Effector memory CD8-positive, alpha-beta T cell (primary cell): ENCODE results near the gene ELAVL2.

Source experiments
- ATAC-seq: fragments of 150-1000 bp; cut with Tn5 transposase; replicated peaks from 2 replicates; pipeline ENCODE4 v1.10.0; 2021; ENCODE audit warnings: mild to moderate bottlenecking, moderate library complexity
- DNase-seq, 3 experiments: peaks; one replicate each; pipeline ENCODE4 v3.0.0; 2021
- H3K27ac Mint-ChIP-seq, 2 donors: one replicate each; pipeline ENCODE4 v1.8.0; 2022; ENCODE audit warnings: mild to moderate bottlenecking in 2 of 2, mixed read lengths in 2 of 2, moderate library complexity in 2 of 2
- H3K27me3 Mint-ChIP-seq, 2 donors: one replicate each; pipeline ENCODE4 v1.8.0; 2022; ENCODE audit warnings: mixed read lengths in 2 of 2
- H3K36me3 Mint-ChIP-seq: one replicate; pipeline ENCODE4 v1.8.0; 2022; ENCODE audit warnings: mild to moderate bottlenecking, moderate library complexity, mixed read lengths; ENCODE audit not compliant: insufficient read depth
- H3K4me1 Mint-ChIP-seq, 2 donors: one replicate each; pipeline ENCODE4 v1.8.0; 2022; ENCODE audit warnings: low read depth in 2 of 2, mixed read lengths in 2 of 2
- H3K4me3 Mint-ChIP-seq, 2 donors: one replicate each; pipeline ENCODE4 v1.8.0; 2022; ENCODE audit warnings: mild to moderate bottlenecking in 2 of 2, mixed read lengths in 2 of 2, moderate library complexity in 2 of 2
- H3K9me3 Mint-ChIP-seq, 2 donors: one replicate each; pipeline ENCODE4 v1.8.0; 2022; ENCODE audit warnings: mixed read lengths in 2 of 2

The ELAVL2 gene

DNA sequence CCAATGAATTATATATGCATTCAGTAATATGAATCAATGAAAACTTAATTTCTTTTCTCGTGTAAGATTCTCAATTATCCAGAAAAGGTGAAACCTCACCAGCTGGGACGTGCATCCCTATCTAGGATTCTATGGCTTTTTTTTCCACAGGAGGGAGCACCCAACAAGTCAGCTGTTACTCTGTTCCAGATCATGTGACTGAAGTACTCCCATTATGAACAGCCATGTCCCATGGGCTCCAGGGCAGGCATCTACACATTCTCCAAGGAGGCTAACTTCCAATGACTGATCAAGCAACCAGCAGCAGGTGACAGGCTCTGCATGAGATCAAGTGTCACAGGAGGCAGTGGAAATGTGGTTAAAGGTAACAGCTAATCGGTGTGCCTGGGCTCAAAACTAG, 118.8 kb downstream of the ELAVL2 start:
- Mint-ChIP-seq H3K4me3 (no peak overlapping the region), H3K4me1 (no peaks in the 10 kb centered on the region), H3K27me3 (no peaks in the 10 kb centered on the region), H3K9me3 (peaks cover 2 to 20% of the 10 kb centered on the region in 2 donors), H3K36me3 (no peaks in the 10 kb centered on the region), H3K27ac (no peak overlapping the region)
- DNase-seq (no peak), ATAC-seq (no peak)

DNA sequence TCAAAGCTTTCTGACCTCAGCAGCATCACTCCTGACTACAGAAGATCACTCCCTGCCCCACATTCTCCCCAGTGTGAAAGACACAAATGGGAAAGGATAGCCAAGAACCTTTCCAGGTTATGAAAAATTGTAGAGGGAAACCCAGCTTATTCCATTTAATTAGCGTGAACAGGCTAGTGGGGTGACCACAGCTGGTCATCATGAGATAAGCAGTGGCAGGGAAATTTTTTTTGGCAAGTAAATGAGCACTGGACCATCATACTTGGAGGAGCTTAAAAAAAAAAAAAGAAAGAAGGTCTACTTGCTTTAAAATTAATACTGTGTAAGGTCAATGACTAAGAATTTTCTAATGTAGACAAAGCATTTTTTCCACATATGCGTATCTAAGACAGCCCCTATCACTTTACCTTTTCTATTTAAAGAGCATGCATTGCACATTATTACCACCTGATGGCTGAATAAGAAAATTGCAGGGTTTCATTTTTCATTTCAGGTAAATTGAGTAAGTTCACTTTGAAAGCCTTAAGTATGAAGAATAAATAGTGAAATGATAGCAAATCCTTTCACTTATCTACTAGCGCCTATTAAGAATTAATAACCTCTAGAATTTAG, 123.6 kb downstream of the ELAVL2 start:
- Mint-ChIP-seq H3K36me3 (no peaks in the 10 kb centered on the region), H3K27ac (no peak overlapping the region), H3K27me3 (no peaks in the 10 kb centered on the region), H3K4me1 (no peaks in the 10 kb centered on the region), H3K9me3 (peaks cover 2 to 7% of the 10 kb centered on the region in 2 donors), H3K4me3 (no peak overlapping the region)
- no peak for ATAC-seq
- DNase-seq, result no peak

DNA sequence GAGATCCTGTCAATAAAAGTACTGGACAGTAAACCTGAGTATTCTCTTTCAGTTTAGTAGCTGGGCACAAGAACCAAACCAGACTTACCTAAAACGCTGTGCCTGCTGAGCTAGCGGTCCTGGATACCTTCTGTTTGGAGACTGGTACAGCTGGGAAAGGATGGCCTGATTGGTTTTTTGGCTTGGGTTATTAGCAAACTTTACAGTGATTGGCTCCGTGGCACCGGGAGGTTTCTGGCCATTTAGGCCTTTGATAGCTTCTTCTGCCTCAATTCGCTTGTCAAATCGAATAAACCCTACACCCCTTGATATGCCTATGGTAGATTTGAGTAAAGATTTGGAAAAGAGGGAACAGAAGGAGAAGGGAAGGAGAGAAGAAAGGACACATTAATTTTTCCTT, 124.7 kb downstream of the ELAVL2 start:
- no peak overlapping the region for H3K4me3 Mint-ChIP-seq

DNA sequence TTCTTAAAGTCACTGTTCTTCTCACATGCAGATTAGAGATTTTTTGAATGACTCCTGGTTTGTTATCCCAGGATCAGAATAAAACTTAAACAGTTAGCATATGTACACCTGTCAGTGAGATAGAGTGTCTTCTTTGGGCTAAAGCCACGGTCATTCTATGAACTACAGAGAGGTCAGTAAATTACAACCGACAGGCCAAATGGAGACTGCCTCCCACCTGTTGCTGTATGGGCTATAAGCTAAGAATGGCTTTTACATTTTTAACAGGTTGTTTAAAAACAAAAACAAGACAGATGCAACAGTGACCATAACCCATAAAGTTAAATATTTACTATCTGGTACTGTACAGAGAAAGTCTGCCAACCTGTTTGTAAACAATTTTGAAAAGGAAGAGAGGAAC, 125.7 kb downstream of the ELAVL2 start:
- no peaks in the 10 kb centered on the region for H3K36me3 Mint-ChIP-seq
- H3K27me3 Mint-ChIP-seq, result no peaks in the 10 kb centered on the region
- DNase-seq (no peak), ATAC-seq (no peak)
- no peak overlapping the region for H3K4me3 Mint-ChIP-seq
- H3K4me1 Mint-ChIP-seq, result no peaks in the 10 kb centered on the region
- peaks cover 0 to 5% of the 10 kb centered on the region in 2 donors for H3K9me3 Mint-ChIP-seq
- no peak overlapping the region for H3K27ac Mint-ChIP-seq

More for the DNA sequence above, 124.7 kb downstream of the ELAVL2 start:
- peaks cover 2 to 3% of the 10 kb centered on the region in 2 donors for H3K9me3 Mint-ChIP-seq
- no peak for DNase-seq
- no peak overlapping the region for H3K27ac Mint-ChIP-seq
- no peaks in the 10 kb centered on the region for H3K36me3 Mint-ChIP-seq
- ATAC-seq, result no peak
- H3K27me3 Mint-ChIP-seq, result no peaks in the 10 kb centered on the region
- H3K4me1 Mint-ChIP-seq, result no peaks in the 10 kb centered on the region

DNA sequence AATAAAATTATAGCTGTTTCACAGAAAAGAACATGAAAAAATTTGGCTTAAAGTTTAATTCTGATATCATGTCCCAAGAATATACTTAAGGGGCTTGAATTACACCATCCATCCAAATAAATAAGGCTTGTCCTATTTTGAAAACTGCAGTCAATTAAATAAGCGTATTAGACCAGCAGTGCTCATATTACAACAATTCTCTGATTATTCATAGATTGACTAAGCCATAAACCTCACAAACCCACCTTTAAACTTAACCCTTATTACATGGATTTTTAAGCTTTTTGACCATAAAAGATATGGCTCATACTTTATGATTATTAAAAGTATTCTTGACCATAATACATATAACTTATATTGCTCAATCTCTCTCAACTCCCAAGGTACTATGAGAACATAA, 127.9 kb downstream of the ELAVL2 start:
- no peak overlapping the region for H3K4me3 Mint-ChIP-seq
- H3K36me3 Mint-ChIP-seq, result no peaks in the 10 kb centered on the region
- H3K9me3 Mint-ChIP-seq, result peaks cover 0 to 3% of the 10 kb centered on the region in 2 donors
- H3K27ac Mint-ChIP-seq, result no peak overlapping the region
- no peak for ATAC-seq
- H3K4me1 Mint-ChIP-seq, result no peaks in the 10 kb centered on the region
- H3K27me3 Mint-ChIP-seq, result no peaks in the 10 kb centered on the region
- no peak for DNase-seq

DNA sequence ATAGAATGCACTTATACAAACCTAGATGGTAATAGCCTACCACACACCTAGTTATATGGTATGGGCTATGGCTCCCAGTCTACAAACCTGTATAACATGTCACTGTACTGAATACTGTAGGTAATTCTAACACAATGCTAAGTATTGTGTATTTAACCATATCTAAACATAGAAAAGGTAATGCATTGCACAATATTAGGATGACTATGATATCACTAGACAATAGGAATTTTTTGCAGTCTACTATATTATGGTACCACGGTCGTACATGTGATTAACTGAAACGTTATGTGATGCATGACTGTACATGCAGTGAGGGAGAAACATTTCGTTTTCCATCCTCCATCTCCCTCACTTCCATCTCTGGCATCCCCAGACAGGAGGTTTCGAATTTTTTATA, 130.5 kb downstream of the ELAVL2 start:
- no peak overlapping the region for H3K4me3 Mint-ChIP-seq
- peaks cover 0 to 3% of the 10 kb centered on the region in 2 donors for H3K9me3 Mint-ChIP-seq
- no peaks in the 10 kb centered on the region for H3K27me3 Mint-ChIP-seq
- H3K27ac Mint-ChIP-seq, result no peak overlapping the region
- ATAC-seq (no peak), DNase-seq (no peak)
- no peaks in the 10 kb centered on the region for H3K4me1 Mint-ChIP-seq
- H3K36me3 Mint-ChIP-seq, result no peaks in the 10 kb centered on the region

DNA sequence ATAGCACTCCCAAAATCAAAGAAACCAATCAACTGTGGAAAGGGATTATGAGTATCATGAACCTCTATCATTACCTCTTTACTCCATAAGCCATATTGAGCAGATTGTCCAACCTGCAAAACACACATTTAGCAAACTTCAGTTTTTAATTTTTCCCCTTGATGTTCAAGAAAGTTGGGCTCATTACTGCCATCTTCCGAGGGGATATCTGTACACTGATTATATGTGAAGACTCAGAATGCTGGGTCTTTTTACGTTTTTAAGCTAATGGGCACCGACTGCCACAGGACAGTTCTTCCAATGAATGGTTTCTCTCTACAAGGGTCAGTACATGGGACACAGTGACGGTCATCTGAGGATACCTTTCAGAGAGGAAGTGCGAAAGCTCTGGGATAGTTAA, 132.7 kb downstream of the ELAVL2 start:
- no peak for ATAC-seq
- no peak for DNase-seq
- no peaks in the 10 kb centered on the region for H3K27me3 Mint-ChIP-seq
- H3K27ac Mint-ChIP-seq, result no peak overlapping the region
- H3K9me3 Mint-ChIP-seq, result peaks cover 0 to 3% of the 10 kb centered on the region in 2 donors
- no peaks in the 10 kb centered on the region for H3K4me1 Mint-ChIP-seq
- H3K4me3 Mint-ChIP-seq, result no peak overlapping the region
- no peaks in the 10 kb centered on the region for H3K36me3 Mint-ChIP-seq

DNA sequence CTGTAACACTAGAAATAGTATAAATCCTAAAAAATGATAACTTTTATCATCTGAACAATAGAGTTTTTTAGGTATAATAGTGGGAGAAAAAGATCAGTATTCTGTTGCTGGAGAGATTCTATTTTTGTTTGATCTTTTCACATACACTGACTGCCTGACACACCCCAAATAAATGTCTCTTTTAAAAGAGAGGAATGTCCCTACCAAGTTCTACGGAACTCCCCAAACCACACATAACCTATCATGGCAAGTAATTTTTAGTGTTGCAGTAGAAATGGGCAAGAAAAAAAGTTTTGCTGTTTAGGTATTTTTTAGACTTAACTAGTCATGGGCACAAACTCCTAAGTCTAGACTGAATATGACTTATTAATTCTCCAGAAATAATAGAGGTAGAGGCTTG, 139.1 kb downstream of the ELAVL2 start:
- H3K9me3 Mint-ChIP-seq, result peaks cover 0 to 4% of the 10 kb centered on the region in 2 donors
- no peaks in the 10 kb centered on the region for H3K4me1 Mint-ChIP-seq
- H3K27ac Mint-ChIP-seq, result no peak overlapping the region
- no peaks in the 10 kb centered on the region for H3K27me3 Mint-ChIP-seq
- ATAC-seq (no peak), DNase-seq (no peak)
- no peaks in the 10 kb centered on the region for H3K36me3 Mint-ChIP-seq
- no peak overlapping the region for H3K4me3 Mint-ChIP-seq

DNA sequence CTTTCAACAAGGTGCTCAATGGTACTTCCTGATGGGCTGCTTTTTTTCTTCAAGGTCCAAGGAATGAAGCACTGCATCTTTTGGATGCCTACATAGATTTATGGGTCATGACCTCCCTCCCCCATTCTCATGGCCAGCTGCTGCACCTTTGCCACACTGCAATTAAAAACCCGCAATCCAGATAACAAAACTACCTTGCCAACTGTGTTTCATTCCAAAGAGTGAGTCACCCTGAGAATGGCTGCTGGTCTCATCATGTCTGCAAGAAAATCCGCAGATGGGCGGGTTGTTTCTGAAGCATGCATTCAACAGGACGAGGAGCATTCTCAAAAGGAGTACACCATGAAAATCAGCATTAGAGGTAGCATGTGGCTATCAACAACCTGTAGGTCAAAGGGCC, 139.8 kb downstream of the ELAVL2 start:
- ATAC-seq, result no peak
- no peak for DNase-seq
- Mint-ChIP-seq H3K36me3 (no peaks in the 10 kb centered on the region), H3K4me1 (no peaks in the 10 kb centered on the region), H3K4me3 (no peak overlapping the region), H3K27ac (no peak overlapping the region), H3K27me3 (no peaks in the 10 kb centered on the region), H3K9me3 (peaks cover 0 to 11% of the 10 kb centered on the region in 2 donors)

DNA sequence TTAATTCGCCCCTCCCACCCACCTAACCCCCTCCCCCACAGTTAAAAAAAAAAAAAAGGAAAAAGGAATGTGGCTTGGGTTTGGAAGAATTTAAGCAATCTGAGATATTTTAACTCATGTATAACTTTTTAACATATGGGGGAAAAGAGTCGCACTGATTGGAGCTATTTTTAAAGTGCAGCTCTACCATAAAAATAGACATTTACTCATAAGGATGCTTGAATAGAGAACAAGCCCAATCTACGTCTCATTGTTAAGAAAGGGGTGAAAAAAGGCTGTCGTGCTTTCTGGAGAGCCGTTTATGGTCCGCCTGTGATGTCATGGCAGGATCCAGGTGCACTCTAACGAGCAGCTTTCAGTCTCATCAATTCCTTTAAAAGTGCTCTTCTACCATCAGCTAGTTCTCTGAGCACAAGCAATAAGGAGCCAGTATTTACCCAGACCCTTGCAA, 142.4 kb downstream of the ELAVL2 start:
- H3K36me3 Mint-ChIP-seq, result no peaks in the 10 kb centered on the region
- DNase-seq (no peak), ATAC-seq (no peak)
- H3K4me3 Mint-ChIP-seq, result no peak overlapping the region
- H3K27ac Mint-ChIP-seq, result no peak overlapping the region
- H3K4me1 Mint-ChIP-seq, result no peaks in the 10 kb centered on the region
- H3K27me3 Mint-ChIP-seq, result no peaks in the 10 kb centered on the region
- H3K9me3 Mint-ChIP-seq, result peaks cover 0 to 21% of the 10 kb centered on the region in 2 donors

DNA sequence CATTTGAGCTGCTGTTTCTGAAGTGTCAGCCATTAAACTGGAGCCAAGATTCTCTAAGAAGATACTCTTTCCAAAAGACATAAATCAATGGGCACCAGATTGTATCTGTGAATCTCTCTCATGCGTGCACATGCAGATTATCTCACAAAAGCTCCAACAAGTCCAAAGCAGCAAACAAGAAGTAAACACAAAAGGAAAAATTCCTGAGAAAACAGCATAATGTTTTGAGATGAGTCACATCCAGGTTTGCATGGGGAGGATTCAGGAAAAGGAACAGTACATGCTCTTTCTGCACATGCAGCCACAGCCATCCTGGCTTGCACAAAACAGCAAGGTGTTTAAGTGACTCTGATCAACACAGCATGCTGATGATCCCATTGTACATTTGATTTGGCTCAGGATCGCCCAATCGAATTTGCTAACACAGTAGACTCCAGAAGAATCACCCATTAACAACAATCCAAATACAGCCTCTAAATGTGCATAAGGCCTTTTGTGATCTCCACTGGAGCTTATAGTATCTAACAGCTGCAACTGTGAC, 143.1 kb downstream of the ELAVL2 start:
- peaks cover 0 to 21% of the 10 kb centered on the region in 2 donors for H3K9me3 Mint-ChIP-seq

DNA sequence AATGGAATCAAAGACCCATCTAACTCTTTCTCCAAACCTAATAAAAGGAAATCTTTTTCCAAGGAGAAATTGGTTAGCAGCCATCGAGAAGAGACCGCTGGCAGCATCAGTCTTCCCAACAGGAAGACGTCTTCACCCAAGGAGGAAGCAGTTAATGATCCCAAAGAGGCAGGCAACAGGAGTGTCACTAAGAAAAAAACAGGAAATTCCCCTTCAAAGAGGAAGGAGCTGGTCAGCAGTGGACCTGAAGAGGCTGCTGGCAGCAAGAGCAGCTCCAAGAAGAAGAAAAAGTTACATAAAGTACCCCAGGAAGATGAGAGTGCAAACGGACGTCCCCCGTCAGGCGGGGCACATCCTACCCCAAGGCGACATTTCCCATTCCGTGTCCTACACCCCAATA, 143.7 kb downstream of the ELAVL2 start:
- no peak for DNase-seq
- no peak for ATAC-seq
- Mint-ChIP-seq H3K4me1 (no peaks in the 10 kb centered on the region), H3K4me3 (no peak overlapping the region), H3K27ac (no peak overlapping the region), H3K36me3 (no peaks in the 10 kb centered on the region), H3K27me3 (no peaks in the 10 kb centered on the region), H3K9me3 (peaks cover 0 to 21% of the 10 kb centered on the region in 2 donors)

More for the DNA sequence above, 143.1 kb downstream of the ELAVL2 start:
- Mint-ChIP-seq H3K36me3 (no peaks in the 10 kb centered on the region), H3K4me1 (no peaks in the 10 kb centered on the region), H3K27ac (no peak overlapping the region), H3K4me3 (no peak overlapping the region), H3K27me3 (no peaks in the 10 kb centered on the region)
- no peak for ATAC-seq
- DNase-seq, result no peak

DNA sequence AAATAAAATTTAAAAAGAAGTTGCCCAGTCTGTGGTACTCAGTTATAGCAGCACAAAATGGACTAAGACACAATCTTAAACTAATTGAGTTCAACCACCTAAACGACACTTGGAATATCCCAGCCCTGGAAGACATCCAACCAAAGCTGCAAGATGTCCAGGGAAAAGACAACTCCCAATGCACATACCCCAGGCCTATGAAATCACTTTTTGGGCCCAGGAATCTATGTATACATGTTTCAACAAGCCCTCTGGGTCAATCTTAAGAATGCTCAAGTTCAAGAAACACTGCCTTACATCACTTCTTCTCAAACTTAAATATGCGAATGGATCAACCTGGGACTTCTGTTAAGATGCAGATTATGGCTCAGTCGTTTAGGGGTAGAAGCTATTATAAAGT, 148.6 kb downstream of the ELAVL2 start:
- Mint-ChIP-seq H3K27ac (no peak overlapping the region), H3K27me3 (no peaks in the 10 kb centered on the region), H3K9me3 (peaks cover 5 to 33% of the 10 kb centered on the region in 2 donors), H3K4me1 (no peaks in the 10 kb centered on the region), H3K36me3 (no peaks in the 10 kb centered on the region), H3K4me3 (no peak overlapping the region)
- no peak for DNase-seq
- ATAC-seq, result no peak

DNA sequence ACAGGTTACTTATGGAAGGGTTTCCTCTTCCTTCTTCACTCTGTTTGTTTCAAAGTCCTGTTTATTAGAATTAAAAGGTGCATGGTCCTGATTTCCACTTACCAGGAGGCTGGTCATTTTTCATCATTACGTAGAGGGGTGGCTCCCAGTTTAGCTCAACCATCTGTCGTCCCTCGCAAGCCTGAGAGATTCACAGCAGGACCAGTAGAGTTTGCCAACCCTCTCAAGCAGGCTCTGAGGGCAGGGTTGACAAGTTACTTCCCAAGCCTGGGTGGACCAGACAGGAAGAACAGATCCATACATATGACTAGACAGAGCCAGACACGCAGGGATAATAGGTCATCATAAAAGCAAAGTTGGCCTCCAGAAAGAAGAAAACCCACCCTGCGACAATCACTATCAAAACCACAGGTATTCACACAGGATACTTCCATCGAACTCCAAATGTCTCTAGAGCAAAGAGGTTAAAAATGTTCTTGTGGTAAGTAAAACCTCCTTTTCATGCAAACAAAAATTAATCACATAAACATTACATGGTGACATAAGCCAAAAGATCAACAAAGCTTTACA, 151.9 kb downstream of the ELAVL2 start:
- Mint-ChIP-seq H3K4me1 (no peaks in the 10 kb centered on the region), H3K9me3 (peaks cover 6 to 13% of the 10 kb centered on the region in 2 donors), H3K27ac (no peak overlapping the region), H3K27me3 (no peaks in the 10 kb centered on the region), H3K36me3 (no peaks in the 10 kb centered on the region), H3K4me3 (no peak overlapping the region)
- ATAC-seq (no peak), DNase-seq (no peak)
